HepG2 (cell line): Measurements from ENCODE around the gene NEDD8. TPM values are rescaled to one million over a fixed set of nuclear protein-coding genes. Genes with fewer than 3 reads are reported as not detected.

Source experiments
- ADNP ChIP-seq: sonication (generic); formaldehyde crosslinking; IDR thresholded peaks from 2 replicates; pipeline ENCODE4 v1.4.0; 2020; ENCODE audit warnings: missing genetic modification reagents
- AHR ChIP-seq: IDR thresholded peaks from 2 replicates; pipeline ENCODE4 v1.6.1; 2018; ENCODE audit warnings: missing genetic modification reagents, missing compliant biosample characterization
- ASH2L ChIP-seq: fragments of 300-600, 200-600 bp; sonication (generic); IDR thresholded peaks from 2 replicates; pipeline ENCODE4 v1.7.0; 2017; ENCODE audit warnings: low read depth, mild to moderate bottlenecking, moderate library complexity, mixed read lengths, low read length; ENCODE audit not compliant: insufficient read length
- HOMEZ ChIP-seq: IDR thresholded peaks from 2 replicates; pipeline ENCODE4 v1.6.1; 2016; ENCODE audit warnings: low read depth
- NCOA5 ChIP-seq: sonication (generic); formaldehyde crosslinking; IDR thresholded peaks from 2 replicates; pipeline ENCODE4 v1.4.0; 2020; ENCODE audit warnings: missing genetic modification reagents
- NFATC3 ChIP-seq: sonication (generic); formaldehyde crosslinking; IDR thresholded peaks from 2 replicates; pipeline ENCODE4 v1.5.1; 2020; ENCODE audit warnings: mild to moderate bottlenecking, missing genetic modification reagents
- NFIB ChIP-seq: sonication (generic); formaldehyde crosslinking; IDR thresholded peaks from 2 replicates; pipeline ENCODE4 v1.9.0; 2021; ENCODE audit warnings: missing genetic modification reagents, mild to moderate bottlenecking, borderline replicate concordance
- NFIC ChIP-seq: IDR thresholded peaks from 2 replicates; pipeline ENCODE4 v1.6.1; 2012; ENCODE audit warnings: mild to moderate bottlenecking, low read length, inconsistent platforms
- PHB2 ChIP-seq: fragments of 450-650 bp; IDR thresholded peaks from 2 replicates; pipeline ENCODE4 v1.6.1; 2018; ENCODE audit not compliant: partially characterized antibody
- POLR2G ChIP-seq: fragments of 200-400 bp; formaldehyde crosslinking; IDR thresholded peaks from 2 replicates; pipeline ENCODE4 v1.6.1; 2018; ENCODE audit warnings: mild to moderate bottlenecking, low read depth, low read length, moderate library complexity
- RBAK ChIP-seq: sonication (generic); formaldehyde crosslinking; IDR thresholded peaks from 2 replicates; pipeline ENCODE4 v1.5.1; 2020; ENCODE audit warnings: mild to moderate bottlenecking, missing genetic modification reagents
- ZNF557 ChIP-seq: sonication (generic); formaldehyde crosslinking; IDR thresholded peaks from 2 replicates; pipeline ENCODE4 v1.4.0; 2020; ENCODE audit warnings: missing genetic modification reagents
- ZNF572 ChIP-seq: sonication (generic); formaldehyde crosslinking; IDR thresholded peaks from 2 replicates; pipeline ENCODE4 v1.5.1; 2020; ENCODE audit warnings: mild to moderate bottlenecking, missing genetic modification reagents
- ZNF598 ChIP-seq: sonication (generic); formaldehyde crosslinking; IDR thresholded peaks from 2 replicates; pipeline ENCODE4 v1.5.1; 2020; ENCODE audit warnings: mild to moderate bottlenecking, missing genetic modification reagents, borderline replicate concordance
- polyA plus RNA-seq, 8 experiments: library from polyadenylated mRNA; depleted of rRNA in 3 of 8; stranded (reverse) in 7 of 8; unstranded in 1 of 8; fragments of >200 nt; fragmentation: Illumina TruSeq in 4 of 8; extraction: Trizol in 4 of 8; gene quantifications; 2 replicates each; pipeline versions ENCODE4 v1.2.1 to v1.2.3, GENCODE V29; 2011 to 2016; ENCODE audit warnings: low read depth in 4 of 8, missing spikeins in 1 of 8, mixed read lengths in 1 of 8; ENCODE audit not compliant: insufficient read depth in 1 of 8
- total RNA-seq, 5 experiments: library from RNA; depleted of rRNA; stranded (reverse); fragments of >200 nt; fragmentation: Illumina TruSeq; extraction: Trizol; gene quantifications; 2 replicates each; pipeline ENCODE4 v1.2.3, GENCODE V29; 2016; ENCODE audit warnings: low read depth in 1 of 5
- TF ChIP-seq, protein P1 (sequence below): sonication (generic); formaldehyde crosslinking; IDR thresholded peaks from 2 replicates; pipeline ENCODE4 v1.4.0; 2020; ENCODE audit warnings: missing genetic modification reagents, borderline replicate concordance
- TF ChIP-seq, protein P2 (sequence below): sonication (generic); formaldehyde crosslinking; IDR thresholded peaks from 2 replicates; pipeline ENCODE4 v1.4.0; 2020; ENCODE audit warnings: missing genetic modification reagents
- TF ChIP-seq, protein P3 (sequence below): sonication (generic); formaldehyde crosslinking; IDR thresholded peaks from 2 replicates; pipeline ENCODE4 v1.8.0; 2023; ENCODE audit warnings: mild to moderate bottlenecking, missing genetic modification reagents
- TF ChIP-seq, protein P4 (sequence below): sonication (generic); formaldehyde crosslinking; IDR thresholded peaks from 2 replicates; pipeline ENCODE4 v1.5.0; 2020; ENCODE audit warnings: mild to moderate bottlenecking, missing genetic modification reagents
- TF ChIP-seq, protein P5 (sequence below): sonication (generic); formaldehyde crosslinking; IDR thresholded peaks from 2 replicates; pipeline ENCODE4 v1.9.0; 2022; ENCODE audit warnings: missing genetic modification reagents, mild to moderate bottlenecking, borderline replicate concordance

Gene NEDD8
- total and polyA plus RNA-seq, 2 of the 13 experiments (the other 11 are each of a cell fraction or from before 2014, with no cell fraction given): 535 to 713 TPM

GRCh38 chr14:24232121-24232644, at the start of gene NEDD8 (continued):
- TF ChIP-seq, protein P1, sequence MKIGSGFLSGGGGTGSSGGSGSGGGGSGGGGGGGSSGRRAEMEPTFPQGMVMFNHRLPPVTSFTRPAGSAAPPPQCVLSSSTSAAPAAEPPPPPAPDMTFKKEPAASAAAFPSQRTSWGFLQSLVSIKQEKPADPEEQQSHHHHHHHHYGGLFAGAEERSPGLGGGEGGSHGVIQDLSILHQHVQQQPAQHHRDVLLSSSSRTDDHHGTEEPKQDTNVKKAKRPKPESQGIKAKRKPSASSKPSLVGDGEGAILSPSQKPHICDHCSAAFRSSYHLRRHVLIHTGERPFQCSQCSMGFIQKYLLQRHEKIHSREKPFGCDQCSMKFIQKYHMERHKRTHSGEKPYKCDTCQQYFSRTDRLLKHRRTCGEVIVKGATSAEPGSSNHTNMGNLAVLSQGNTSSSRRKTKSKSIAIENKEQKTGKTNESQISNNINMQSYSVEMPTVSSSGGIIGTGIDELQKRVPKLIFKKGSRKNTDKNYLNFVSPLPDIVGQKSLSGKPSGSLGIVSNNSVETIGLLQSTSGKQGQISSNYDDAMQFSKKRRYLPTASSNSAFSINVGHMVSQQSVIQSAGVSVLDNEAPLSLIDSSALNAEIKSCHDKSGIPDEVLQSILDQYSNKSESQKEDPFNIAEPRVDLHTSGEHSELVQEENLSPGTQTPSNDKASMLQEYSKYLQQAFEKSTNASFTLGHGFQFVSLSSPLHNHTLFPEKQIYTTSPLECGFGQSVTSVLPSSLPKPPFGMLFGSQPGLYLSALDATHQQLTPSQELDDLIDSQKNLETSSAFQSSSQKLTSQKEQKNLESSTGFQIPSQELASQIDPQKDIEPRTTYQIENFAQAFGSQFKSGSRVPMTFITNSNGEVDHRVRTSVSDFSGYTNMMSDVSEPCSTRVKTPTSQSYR (CRISPR knock-in tag): no peak
- no peak for TF ChIP-seq PHB2
- peak; percentile 92 for TF ChIP-seq POLR2G
- no peak for TF ChIP-seq ZNF557 (CRISPR knock-in tag)
- peak; percentile 39; the same call in 1 of the 2 replicates for TF ChIP-seq RBAK (CRISPR knock-in tag)
- no peak for TF ChIP-seq ADNP (CRISPR knock-in tag)
- TF ChIP-seq NFIC: no peak
- no peak for TF ChIP-seq ASH2L
- 0 out of 2 replicates have a peak, but pooled peaks have one; percentile 74 for TF ChIP-seq NFIB
- TF ChIP-seq AHR (CRISPR knock-in tag): no peak; the same call in none of the 2 replicates
- no peak for TF ChIP-seq NCOA5 (CRISPR knock-in tag)
- TF ChIP-seq ZNF598 (CRISPR knock-in tag): 0 out of 2 replicates have a peak, but pooled peaks have one; percentile 71
- TF ChIP-seq NFATC3 (CRISPR knock-in tag): peak; percentile 88; the same call in 1 of the 2 replicates
- TF ChIP-seq, protein P2, sequence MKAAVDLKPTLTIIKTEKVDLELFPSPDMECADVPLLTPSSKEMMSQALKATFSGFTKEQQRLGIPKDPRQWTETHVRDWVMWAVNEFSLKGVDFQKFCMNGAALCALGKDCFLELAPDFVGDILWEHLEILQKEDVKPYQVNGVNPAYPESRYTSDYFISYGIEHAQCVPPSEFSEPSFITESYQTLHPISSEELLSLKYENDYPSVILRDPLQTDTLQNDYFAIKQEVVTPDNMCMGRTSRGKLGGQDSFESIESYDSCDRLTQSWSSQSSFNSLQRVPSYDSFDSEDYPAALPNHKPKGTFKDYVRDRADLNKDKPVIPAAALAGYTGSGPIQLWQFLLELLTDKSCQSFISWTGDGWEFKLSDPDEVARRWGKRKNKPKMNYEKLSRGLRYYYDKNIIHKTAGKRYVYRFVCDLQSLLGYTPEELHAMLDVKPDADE (CRISPR knock-in tag): no peak; the same call in 1 of the 2 replicates
- TF ChIP-seq ZNF572 (CRISPR knock-in tag): no peak; the same call in 1 of the 2 replicates
- TF ChIP-seq, protein P3, sequence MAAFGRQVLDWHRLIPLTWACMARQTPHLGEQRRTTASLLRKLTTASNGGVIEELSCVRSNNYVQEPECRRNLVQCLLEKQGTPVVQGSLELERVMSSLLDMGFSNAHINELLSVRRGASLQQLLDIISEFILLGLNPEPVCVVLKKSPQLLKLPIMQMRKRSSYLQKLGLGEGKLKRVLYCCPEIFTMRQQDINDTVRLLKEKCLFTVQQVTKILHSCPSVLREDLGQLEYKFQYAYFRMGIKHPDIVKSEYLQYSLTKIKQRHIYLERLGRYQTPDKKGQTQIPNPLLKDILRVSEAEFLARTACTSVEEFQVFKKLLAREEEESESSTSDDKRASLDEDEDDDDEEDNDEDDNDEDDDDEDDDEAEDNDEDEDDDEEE (CRISPR knock-in tag): no peak
- TF ChIP-seq HOMEZ (CRISPR knock-in tag): peak; percentile 75
- TF ChIP-seq, protein P4, sequence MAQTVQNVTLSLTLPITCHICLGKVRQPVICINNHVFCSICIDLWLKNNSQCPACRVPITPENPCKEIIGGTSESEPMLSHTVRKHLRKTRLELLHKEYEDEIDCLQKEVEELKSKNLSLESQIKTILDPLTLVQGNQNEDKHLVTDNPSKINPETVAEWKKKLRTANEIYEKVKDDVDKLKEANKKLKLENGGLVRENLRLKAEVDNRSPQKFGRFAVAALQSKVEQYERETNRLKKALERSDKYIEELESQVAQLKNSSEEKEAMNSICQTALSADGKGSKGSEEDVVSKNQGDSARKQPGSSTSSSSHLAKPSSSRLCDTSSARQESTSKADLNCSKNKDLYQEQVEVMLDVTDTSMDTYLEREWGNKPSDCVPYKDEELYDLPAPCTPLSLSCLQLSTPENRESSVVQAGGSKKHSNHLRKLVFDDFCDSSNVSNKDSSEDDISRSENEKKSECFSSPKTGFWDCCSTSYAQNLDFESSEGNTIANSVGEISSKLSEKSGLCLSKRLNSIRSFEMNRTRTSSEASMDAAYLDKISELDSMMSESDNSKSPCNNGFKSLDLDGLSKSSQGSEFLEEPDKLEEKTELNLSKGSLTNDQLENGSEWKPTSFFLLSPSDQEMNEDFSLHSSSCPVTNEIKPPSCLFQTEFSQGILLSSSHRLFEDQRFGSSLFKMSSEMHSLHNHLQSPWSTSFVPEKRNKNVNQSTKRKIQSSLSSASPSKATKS: no peak; the same call in 1 of the 2 replicates
- TF ChIP-seq, protein P5, sequence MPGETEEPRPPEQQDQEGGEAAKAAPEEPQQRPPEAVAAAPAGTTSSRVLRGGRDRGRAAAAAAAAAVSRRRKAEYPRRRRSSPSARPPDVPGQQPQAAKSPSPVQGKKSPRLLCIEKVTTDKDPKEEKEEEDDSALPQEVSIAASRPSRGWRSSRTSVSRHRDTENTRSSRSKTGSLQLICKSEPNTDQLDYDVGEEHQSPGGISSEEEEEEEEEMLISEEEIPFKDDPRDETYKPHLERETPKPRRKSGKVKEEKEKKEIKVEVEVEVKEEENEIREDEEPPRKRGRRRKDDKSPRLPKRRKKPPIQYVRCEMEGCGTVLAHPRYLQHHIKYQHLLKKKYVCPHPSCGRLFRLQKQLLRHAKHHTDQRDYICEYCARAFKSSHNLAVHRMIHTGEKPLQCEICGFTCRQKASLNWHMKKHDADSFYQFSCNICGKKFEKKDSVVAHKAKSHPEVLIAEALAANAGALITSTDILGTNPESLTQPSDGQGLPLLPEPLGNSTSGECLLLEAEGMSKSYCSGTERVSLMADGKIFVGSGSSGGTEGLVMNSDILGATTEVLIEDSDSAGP (CRISPR knock-in tag): peak; percentile 95; the same call in 1 of the 2 replicates
